ENCODE data around the gene PAX2.
A peak's percentile ranks its signal among the peaks of the same experiment; 100 is the strongest.

Gene PAX2

DNA sequence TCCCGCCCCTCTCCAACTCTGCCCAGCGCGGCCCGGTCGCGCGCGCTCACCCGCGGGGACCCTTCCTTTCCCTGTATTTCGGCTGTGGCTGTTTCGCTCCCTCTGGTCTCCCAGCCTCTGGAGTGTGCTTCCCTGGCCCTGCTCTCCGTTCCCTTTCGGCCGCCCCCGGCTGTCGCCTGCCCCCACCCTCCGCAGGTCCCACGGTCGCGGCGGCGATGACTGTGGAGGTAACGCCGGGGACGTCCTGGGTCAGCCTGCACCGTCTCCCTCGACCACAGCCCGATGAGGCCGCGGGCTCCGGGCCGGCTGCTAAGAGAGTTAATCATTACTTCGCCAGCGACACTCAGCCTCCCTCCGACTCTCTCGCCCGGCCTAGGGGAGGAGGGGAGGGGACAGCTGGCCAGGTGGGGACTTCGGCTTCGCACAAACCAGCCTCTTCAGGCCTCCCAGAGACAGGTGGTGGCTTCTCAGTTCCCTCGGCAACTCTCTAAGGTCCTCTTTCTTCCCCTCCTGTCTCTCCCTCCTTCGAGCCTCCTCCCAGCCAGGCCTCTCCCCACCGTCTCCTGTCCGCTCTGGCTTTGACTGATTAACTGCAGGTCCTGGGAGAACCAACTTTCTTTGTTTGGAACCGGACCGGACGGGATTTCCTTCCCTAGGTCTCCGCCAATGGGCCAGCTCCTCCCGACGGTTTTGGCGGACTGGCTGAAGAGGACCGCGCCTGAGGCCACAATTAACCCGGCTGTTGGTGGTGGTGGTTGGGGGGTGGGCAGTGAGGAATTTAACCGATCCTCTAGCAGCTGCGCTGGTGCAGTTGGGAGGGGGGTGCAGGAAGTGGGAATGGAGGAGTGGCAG, 5.6 kb upstream of the PAX2 start:
- DNase-seq (ENCODE audit: low read depth) = no peak

DNA sequence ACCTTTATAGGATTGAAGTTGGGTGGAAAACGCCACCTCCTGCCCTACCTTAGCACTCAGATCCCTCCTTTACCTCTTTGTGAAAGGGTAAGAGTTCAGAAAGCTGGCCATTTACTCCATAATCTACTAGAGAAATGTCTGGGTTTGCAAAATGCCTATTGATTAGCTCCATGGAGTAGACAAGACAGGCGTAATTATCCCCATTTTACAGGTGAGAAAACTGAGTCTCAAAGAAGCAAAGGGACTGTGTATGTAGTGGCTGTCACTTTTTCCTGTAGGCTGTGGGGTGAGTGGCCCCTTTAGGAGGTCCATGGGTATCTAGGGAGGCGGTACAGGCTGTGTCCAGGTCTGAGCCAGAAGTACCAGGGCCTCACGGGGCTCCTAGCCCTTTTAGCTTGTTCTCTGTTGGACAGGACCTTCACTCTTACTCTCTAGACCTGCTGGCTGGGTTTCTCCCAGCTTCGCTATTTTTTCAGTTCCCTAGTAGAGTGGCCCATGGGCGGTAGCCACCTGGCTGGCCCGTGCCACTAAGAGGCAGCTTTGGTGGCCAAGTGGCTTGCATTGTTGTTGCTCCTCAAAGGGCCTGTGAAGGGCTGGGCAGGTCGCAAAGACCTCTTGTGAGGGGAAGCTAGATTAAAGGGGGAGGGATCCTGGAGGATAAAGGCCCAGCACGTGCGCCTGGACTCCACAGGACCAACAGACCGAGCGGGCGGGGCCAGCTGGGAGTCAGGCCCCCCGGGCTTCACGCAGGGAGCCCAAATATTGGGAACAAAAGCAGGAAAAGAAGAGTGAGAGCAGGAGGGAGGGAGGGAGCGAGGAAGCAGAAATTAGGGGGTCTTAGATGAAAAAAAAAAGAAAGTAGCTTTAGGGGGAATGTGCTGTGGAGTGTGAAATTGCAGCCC, 4.7 kb upstream of the PAX2 start:
- DNase-seq (ENCODE audit: low read depth) = no peak

DNA sequence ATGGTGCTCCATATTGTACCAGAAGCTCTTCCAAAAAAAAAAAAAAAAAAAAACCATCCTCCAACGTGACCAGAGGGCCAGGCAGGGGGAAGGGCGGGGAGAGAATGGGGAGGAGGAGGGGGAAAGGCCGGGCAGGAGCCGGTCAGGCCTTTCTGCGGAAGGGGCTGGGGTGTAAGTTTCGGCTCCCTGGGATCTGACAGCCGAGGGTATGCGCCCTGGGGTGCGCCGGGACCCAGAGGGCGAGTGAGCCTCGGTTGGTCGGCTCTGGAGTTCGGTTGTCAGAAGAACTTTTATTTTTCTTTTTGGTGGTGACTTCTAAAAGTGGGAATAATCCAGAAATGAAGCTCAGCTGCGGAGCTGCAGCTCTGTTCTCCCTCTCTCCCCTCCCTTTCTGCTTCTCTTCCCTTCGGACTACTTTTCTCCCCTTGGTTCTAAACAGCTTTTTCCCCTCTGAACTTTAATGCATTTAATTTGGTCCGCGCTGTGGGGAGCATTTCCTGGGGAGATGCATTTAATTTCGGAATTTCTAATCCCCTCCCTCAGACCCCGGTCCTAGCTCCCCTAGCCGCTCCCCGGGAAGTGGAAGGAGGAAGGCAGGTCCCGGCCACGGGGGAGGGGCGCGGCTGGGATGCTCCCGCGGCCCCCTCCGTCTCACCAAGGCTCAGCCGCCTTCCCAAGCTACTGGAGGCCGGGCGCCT, 3.9 kb upstream of the PAX2 start:
- DNase-seq (ENCODE audit: low read depth) = no peak

DNA sequence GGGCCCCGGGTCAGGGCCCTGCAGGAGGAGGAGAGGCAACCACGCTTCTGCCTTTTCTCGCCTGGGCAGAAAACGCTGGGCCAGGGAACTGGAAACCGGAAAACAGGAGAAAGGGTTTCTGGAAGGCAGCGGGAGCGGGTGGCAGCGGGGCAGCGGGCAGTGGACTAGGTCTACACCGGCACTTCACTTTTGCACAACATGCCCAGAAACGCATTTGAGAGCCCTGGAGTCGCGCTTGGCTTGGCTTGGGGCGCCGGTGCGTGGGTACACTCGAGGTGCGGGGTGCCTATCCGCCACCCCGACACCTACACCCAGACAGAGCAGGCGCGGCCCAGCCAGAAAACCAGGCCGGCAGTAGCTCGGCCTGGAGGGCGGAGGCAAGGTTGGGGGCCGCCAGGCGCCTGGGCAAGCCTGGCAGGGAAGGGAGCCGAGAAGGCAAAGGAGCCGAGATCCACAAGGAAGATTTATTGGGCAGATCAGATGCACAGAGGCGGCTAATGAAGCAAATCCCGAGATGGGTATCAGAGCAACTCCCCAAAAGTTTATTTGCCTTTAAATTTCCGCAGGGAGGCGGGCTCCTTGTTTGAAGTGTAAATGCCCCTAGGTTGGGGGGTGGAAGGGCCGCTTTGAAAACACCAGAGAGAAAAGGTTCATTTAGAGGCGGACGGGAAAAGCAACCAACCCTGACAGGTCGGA, 3.2 kb upstream of the PAX2 start:
- no peak for DNase-seq (ENCODE audit: low read depth)

DNA sequence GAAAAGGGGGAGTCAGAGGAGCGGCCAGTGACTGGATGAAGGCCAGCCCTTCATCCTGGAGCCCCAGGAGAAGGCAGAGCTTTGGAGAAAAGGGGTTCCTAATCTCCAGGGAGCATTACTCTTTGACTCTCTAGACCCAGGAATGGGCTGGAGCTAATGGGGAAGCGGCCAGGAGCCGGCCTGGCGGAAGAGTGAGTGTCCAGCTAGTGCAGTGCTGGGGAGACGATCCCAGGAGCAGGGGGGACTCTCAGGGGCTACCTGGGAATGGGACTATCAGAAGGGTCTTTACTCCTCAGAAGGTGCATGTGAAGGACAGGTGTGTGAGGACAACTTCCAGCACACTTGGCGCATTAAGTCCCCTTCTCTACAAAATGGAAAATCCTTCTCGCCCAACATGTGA, 2.4 kb upstream of the PAX2 start:
- no peak for DNase-seq (ENCODE audit: low read depth)

DNA sequence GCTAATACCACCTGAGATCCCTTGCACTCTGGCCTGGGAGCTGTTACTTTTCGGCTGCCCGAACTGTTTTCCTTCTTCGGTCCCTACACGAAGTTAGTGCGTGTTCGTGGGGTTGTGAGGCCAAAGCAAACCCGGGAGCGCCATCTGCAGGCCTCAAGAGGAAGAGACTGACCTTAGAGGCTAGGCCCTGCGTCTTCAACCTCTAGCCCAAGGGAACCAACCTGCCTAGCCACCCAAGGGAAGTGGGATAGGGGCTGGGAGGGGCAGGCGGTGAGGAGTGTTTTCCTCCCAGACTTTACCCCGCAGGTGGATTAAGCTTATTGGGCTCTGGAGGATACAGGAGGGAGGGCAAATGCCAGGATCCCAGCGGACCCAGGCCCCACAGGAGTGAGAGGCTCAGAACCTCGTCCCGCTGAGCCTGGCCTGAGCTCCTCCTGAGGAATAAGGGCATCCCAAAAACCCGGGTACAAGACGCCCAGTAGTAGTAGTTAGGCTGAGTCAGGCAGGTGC, 1.7 kb upstream of the PAX2 start:
- peak; percentile 30 for DNase-seq (ENCODE audit: low read depth)

DNA sequence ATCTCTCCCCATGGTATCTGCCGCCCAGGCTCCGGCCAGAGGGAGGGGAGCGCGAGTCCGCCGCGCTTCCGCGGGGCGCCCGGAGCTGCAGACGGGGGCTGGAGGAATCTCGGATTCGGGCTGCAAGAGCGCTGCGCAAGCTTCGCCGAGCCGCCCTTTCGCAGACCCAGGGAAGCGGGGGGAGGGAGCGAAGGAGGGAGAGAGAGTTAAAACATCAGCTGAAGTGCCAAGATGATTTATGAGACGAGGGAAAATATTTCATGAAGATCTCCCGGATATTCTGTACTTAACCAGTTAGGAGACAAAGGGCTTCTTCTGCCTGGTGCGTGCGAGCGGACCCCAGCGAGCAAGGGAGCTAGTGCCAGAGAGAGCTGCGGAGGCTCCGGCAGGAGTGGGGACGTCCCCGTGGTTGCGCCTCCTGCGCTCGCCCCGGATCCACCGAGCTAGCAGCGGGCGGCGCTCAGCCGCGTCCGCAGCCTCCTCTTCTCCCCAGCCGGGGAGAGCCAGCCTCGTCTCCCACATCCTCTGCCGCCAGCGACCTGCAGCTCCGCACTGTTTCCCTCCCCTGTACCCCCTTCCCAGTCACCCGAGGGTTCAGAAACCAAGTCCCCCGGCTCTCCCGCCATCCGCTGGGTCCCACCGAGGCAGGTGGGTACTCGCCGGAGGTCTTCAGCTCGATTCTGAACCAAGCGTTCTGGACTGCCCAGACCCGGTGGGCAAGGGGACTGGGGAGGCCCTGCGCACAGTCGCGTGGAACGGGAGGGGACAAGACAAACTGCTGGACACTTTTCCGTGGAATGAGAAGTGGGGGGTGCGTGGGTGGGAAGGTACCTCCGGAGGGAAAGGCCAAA, 1.0 kb upstream of the PAX2 start:
- no peak for DNase-seq (ENCODE audit: low read depth)

DNA sequence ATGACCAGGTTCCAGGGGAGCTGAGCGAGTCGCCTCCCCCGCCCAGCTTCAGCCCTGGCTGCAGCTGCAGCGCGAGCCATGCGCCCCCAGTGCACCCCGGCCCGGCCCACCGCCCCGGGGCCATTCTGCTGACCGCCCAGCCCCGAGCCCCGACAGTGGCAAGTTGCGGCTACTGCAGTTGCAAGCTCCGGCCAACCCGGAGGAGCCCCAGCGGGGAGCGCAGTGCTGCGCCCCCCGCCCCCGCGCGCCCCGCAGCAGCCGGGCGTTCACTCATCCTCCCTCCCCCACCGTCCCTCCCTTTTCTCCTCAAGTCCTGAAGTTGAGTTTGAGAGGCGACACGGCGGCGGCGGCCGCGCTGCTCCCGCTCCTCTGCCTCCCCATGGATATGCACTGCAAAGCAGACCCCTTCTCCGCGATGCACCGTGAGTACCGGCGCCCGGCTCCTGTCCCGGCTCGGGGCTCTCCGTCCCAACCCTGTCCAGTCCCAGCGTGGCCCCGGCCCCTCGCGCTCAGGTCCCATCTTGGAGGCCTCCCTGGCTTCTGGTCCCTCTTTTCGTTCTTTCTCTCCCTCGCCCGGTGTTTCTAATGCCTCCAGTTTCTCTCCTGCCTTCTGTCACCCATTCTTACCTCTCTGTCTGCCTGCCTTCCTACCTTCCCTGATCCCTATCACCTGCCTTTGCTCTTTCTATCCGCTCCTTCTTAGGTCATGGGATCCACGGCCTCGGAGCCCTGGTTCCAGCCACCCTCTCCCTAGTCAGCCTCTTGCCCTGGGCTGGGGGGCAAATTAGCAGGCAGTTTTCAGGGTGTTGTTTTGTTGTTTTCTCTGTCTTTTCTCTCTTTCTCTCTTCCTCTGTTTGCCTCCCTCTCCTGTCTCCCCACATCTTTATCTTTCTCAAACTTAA, 751 bp downstream of the PAX2 start:
- no peak for DNase-seq (ENCODE audit: low read depth)

DNA sequence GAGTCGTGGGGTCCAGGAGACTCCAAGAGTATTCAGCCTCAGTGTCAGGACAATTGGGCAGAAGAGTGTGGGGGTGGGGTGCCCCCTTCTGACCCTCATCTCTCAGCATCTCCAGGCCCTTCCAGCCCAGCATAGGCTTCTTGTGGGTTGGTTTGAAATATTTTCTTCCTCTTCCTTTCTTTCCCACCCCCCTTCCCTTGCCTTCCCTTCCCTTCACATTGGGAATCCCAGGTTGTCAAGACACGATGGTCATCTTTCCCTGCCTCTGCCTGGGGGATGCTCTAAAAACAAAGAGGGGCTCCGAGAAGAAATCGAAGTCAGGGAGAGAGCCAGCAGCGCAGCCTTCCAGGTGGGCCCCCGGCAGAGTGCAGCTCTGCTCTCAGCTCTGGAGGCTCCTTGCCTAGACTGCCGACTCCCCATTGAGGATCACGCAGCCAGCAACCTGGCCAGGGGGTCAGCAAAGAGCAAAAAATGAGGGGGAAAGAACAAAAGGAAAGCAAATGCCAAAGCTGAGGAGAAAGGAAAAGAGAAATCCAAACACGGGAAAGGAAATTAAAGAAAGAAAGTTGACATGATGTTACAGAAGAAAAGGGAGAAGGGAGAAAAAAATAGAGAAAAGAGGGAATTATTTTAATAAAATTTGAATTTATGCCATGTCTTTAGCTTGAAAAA, 1.5 kb downstream of the PAX2 start:
- no peak for DNase-seq (ENCODE audit: low read depth)

DNA sequence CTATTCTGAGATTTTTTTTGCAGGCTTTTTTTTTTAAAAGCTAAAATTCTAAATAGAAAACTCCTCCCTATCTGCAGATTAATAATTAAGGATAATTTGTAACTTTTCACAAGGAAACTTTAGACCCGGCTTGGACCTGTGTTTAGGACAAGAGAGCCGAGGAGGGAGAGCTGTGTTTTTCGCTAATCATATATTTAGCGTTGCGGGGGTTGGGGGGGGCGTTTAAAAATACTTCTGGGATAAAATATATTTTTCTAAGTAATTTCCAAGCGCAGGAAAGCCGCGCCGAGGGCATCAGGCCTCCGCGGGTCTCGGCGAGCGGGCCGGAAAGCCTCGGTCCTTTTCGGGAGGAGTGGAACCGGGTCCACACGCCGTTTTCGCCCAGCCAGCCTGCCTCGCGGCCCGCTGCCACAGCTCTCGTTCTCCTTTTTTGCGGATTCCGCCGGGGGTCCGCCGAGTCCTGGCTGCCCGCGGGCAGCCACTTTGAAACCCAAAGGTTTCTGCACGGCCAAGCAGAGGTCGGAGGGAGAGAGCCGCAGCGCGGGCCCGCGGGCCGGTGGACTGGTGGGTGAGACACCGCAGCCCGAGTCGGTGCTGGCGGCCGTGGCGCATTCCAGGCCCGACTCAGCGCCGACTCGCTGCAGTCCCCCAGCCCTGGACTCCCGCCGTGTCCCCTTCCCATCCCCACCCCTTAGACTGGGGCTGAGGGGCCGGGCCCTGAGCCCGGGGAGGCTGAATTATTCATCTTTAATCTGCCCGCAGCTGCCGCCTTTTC, 2.3 kb downstream of the PAX2 start:
- DNase-seq (ENCODE audit: low read depth) = no peak

DNA sequence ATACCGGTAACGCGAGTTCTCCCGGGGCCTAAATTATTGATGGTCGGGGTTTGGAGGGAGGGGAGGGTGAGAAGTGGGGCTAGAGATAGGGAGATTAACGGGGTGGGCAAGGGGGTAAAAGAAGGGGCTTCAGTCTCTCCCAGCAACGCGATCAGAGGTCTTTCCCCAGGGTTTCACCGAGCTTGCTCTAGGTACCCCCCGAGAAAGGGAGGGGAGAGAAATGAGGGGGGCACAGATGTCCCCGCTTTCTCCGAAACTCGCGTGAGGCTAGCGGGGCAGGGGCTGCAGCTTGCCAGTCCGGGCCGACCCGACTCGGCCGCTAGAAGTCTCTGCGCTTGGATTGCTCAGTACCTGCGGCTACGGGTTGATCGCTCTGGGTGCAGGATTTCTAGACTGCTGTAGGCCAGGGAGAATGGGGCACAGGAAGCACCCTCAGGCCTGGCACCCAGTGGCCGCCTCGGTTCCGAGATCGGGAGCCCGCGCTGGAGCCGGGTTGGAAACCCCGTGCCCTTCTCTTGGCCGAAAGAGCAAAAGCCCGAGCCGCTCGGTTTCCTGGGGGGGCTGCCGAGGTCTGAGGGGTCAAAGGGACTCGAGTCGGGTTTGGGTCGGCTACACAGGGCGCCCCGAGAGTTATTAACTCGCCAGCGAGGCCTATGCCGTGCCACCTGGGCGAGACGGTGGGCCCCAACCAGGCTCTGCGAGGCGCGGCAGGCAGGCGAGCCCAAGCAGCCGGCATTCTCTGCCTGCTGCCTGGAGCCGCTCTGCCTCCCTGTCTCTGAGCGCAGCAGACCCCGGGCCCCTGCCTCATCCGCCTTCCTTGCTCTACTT, 3.1 kb downstream of the PAX2 start:
- no peak for DNase-seq (ENCODE audit: low read depth)

DNA sequence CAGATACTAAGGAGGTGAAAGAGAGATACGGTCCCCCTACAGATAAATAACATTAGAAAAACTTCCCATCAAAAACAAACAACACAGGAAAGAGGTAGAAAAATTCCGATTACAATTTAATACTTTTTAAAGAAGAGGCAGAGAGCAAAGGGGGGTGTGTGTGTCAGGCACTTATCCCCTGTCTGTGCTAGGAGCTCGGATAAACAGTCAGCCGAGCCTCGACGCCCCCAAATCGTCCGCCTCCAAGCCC, 3.6 kb downstream of the PAX2 start:
- no peak for DNase-seq (ENCODE audit: low read depth)

DNA sequence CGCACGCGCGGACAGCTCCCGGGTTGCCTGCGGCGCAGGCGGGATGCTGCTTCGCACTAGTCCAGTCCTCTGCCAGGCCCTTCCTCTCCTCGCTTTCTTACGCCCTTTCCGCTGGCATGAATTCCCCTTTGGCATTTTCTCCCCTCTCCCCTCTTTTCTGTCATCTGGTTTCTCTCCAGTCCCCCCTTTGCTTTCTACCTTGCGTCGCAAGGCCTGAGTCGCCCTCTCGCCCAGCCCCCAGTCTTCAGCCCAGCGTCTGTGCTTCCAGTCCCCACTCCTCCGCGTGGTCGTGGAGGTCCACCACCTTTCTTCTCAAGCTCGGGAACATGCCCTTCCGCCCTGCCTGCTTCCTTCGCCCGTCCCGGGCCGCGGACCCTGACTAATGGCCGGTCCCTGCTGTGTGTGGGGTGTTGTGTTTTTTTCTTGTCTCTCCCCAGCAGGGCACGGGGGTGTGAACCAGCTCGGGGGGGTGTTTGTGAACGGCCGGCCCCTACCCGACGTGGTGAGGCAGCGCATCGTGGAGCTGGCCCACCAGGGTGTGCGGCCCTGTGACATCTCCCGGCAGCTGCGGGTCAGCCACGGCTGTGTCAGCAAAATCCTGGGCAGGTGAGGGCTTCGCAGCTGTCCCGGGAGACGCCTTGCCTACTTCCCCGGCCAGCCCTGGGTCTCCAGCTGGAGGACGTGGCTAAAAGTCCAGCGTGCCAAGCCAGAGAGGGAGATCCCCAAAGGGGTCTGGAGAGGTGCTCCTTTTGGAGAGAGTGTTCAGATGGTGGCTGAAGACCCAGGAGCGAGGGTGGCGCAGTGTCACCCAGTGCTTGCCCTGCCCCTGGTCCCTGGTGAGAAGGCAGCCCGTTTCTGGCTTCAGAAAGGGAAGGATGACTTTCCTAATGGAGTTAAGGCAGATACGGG, 4.2 kb downstream of the PAX2 start:
- no peak for DNase-seq (ENCODE audit: low read depth)

DNA sequence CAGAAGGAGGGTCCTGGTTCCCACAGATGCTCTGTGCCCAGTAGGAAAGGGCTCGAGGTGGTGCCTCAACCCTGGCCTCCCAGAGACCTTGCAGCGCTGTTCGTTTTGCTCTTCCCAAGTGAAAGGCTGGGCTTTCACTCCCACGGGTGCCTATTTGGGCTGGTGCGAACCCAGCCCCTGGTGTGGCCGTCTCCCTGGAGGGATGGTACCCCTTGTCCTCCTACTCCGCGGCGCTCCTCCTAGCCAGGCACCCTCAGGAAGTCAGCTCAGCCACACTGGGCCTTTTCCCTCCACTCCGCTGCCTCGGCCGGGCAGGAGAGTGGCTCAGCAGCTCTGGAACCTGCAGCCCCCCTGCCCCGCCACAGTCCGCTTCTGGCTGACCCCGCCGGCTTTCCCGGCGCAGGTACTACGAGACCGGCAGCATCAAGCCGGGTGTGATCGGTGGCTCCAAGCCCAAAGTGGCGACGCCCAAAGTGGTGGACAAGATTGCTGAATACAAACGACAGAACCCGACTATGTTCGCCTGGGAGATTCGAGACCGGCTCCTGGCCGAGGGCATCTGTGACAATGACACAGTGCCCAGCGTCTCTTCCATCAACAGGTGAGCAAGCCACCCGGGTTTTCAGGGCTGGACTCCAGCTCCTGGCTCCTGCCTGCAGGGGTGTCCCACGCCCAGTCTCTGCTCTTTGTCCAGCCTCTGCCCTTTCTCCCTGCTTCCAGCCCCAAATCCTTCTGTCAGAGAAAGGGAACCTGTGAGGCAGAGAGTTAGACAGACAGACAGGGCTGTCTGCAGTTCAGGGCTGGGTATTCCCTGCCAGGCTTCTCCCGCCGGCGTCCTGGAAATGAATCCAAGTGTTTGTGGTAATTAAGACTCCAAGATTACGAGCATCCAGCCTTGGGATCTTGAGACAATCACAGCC, 5.2 kb downstream of the PAX2 start:
- DNase-seq (ENCODE audit: low read depth) = no peak

DNA sequence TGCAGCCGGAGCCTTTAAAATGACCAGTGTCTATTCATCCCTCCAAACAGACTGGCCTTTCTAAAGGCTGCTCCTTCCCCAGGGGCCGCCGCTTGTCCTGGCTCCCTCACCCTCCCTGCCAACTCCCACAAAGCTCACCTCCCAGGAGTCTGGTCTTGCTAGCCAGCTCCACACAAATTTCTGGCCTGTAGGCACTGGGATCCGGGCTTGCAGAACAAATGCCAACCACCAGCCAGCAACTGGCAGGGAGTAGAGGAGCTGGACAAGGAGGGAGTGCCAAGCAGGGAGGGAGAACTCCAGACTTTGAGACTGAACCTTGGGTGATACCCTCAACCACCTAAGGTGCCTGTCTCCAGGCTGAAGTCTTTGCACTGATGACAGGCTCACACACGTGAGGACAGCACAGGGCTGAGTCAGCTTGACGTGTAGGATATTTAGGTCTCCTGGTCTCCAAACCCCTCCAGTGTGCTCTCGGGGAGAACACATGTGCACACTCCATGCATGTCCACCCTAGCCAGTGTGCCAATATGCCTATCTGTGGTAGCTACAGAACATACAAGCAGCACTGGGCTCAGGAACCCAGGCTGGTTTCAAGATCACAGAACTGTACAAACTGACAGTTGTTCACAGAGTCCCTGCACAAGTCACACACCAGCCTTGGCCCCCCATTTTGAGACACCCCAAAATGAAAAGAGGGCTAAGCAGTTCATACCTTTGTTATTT, 6.0 kb downstream of the PAX2 start:
- no peak for DNase-seq (ENCODE audit: low read depth)
